ENCODE data around the gene MYOM3. TPM values are rescaled to one million over a fixed set of nuclear protein-coding genes. Genes with fewer than 3 reads are reported as not detected.

MYOM3 gene
- total RNA-seq, 2 donors from 2014 or later = 3.3 to 28.5 TPM

GRCh38 chr1:24125456-24125855 is 13.5 kb upstream of the MYOM3 start:
- peaks cover 3% of the 10 kb centered on the region for H3K4me1 ChIP-seq (replicated peaks)

GRCh38 chr1:24124980-24125379 is 13.0 kb upstream of the MYOM3 start:
- WGBS = 77% methylated on average over 2 of the region's 2 CpGs
- Histone ChIP-seq H3K36me3 (no peaks in the 10 kb centered on the region), H3K27ac (no peak overlapping the region), H3K9me3 (no peaks in the 10 kb centered on the region), H3K4me3 (no peak overlapping the region), H3K27me3 (replicated peaks; ENCODE audit: insufficient read depth) (no peaks in the 10 kb centered on the region), H3K4me1 (replicated peaks) (peaks cover 8% of the 10 kb centered on the region)
- TF ChIP-seq POLR2AphosphoS5 (IDR thresholded peaks at IDR 0.05) (no peak), POLR2A (IDR thresholded peaks at IDR 0.05) (no peak), CTCF (IDR thresholded peaks at IDR 0.05) (no peak)
- no peak for DNase-seq (ENCODE audit: low spot score)
- intact Hi-C loops (cut with DNase I) = no loop called here

More at GRCh38 chr1:24125456-24125855, 13.5 kb upstream of the MYOM3 start:
- 82% methylated on average over 4 of the region's 4 CpGs for WGBS
- Histone ChIP-seq H3K4me3 (no peak overlapping the region), H3K9me3 (no peaks in the 10 kb centered on the region), H3K27me3 (replicated peaks; ENCODE audit: insufficient read depth) (no peaks in the 10 kb centered on the region), H3K27ac (no peak overlapping the region), H3K36me3 (no peaks in the 10 kb centered on the region)
- TF ChIP-seq POLR2A (IDR thresholded peaks at IDR 0.05) (no peak), POLR2AphosphoS5 (IDR thresholded peaks at IDR 0.05) (no peak), CTCF (IDR thresholded peaks at IDR 0.05) (no peak)
- no peak for DNase-seq (ENCODE audit: low spot score)
- intact Hi-C loops (cut with DNase I) = no loop called here

GRCh38 chr1:24123611-24124010 is 11.7 kb upstream of the MYOM3 start:
- intact Hi-C loops (cut with DNase I) = no loop called here
- no peaks in the 10 kb centered on the region for H3K9me3 ChIP-seq
- WGBS = 80% methylated on average over 6 of the region's 6 CpGs
- H3K36me3 ChIP-seq = no peaks in the 10 kb centered on the region
- DNase-seq (ENCODE audit: low spot score) = no peak
- no peak for TF ChIP-seq CTCF (IDR thresholded peaks at IDR 0.05)
- no peak for TF ChIP-seq POLR2AphosphoS5 (IDR thresholded peaks at IDR 0.05)
- no peak for TF ChIP-seq POLR2A (IDR thresholded peaks at IDR 0.05)
- no peak overlapping the region for H3K4me3 ChIP-seq
- H3K27me3 ChIP-seq (replicated peaks; ENCODE audit: insufficient read depth) = no peaks in the 10 kb centered on the region
- H3K27ac ChIP-seq = no peak overlapping the region
- H3K4me1 ChIP-seq (replicated peaks) = peaks cover 12% of the 10 kb centered on the region

- Histone ChIP-seq H3K36me3 (no peaks in the 10 kb centered on the region), H3K4me1 (replicated peaks) (peaks cover 12% of the 10 kb centered on the region), H3K27me3 (replicated peaks; ENCODE audit: insufficient read depth) (no peaks in the 10 kb centered on the region), H3K9me3 (no peaks in the 10 kb centered on the region), H3K4me3 (no peak overlapping the region), H3K27ac (no peak overlapping the region)
- no peak for DNase-seq (ENCODE audit: low spot score)
- no peak for TF ChIP-seq POLR2A (IDR thresholded peaks at IDR 0.05)
- TF ChIP-seq POLR2AphosphoS5 (IDR thresholded peaks at IDR 0.05) = no peak
- no peak for TF ChIP-seq CTCF (IDR thresholded peaks at IDR 0.05)
- WGBS = 89% methylated on average over 7 of the region's 7 CpGs
- intact Hi-C loops (cut with DNase I) = no loop called here
Measured at GRCh38 chr1:24122776-24123175, 10.8 kb upstream of the MYOM3 start.

- 88% methylated on average over 14 of the region's 14 CpGs for WGBS
Measured at GRCh38 chr1:24121406-24121805, 9.5 kb upstream of the MYOM3 start.

More at GRCh38 chr1:24121406-24121805, 9.5 kb upstream of the MYOM3 start:
- Histone ChIP-seq H3K9me3 (no peaks in the 10 kb centered on the region), H3K4me3 (no peak overlapping the region), H3K36me3 (no peaks in the 10 kb centered on the region), H3K4me1 (replicated peaks) (peaks cover 12% of the 10 kb centered on the region), H3K27ac (no peak overlapping the region), H3K27me3 (replicated peaks; ENCODE audit: insufficient read depth) (no peaks in the 10 kb centered on the region)
- no peak for DNase-seq (ENCODE audit: low spot score)
- no peak for TF ChIP-seq POLR2AphosphoS5 (IDR thresholded peaks at IDR 0.05)
- no peak for TF ChIP-seq POLR2A (IDR thresholded peaks at IDR 0.05)
- TF ChIP-seq CTCF (IDR thresholded peaks at IDR 0.05) = no peak
- intact Hi-C loops (cut with DNase I) = no loop called here

Data from prostate gland (tissue), 2 donors.